Uterus (tissue), 2 donors: ENCODE results near the gene PCK1.

Source experiments
- POLR2A ChIP-seq, 2 donors: fragments of 450-650 bp; IDR thresholded peaks; one replicate each; pipeline ENCODE4 v1.6.1; 2016; ENCODE audit warnings: antibody characterized with exemption in 2 of 2, mild to moderate bottlenecking in 1 of 2, moderate library complexity in 1 of 2
- TF ChIP-seq, protein P1 (sequence below), 4 experiments: fragments of 200-600 bp in 2 of 4; fragments of 450-650 bp in 2 of 4; sonication (generic) in 2 of 4; IDR thresholded peaks; one replicate each; pipeline ENCODE4 v1.5.1; 2016 to 2019; ENCODE audit warnings: antibody characterized with exemption in 4 of 4, mild to moderate bottlenecking in 2 of 4, moderate library complexity in 1 of 4

DNA sequence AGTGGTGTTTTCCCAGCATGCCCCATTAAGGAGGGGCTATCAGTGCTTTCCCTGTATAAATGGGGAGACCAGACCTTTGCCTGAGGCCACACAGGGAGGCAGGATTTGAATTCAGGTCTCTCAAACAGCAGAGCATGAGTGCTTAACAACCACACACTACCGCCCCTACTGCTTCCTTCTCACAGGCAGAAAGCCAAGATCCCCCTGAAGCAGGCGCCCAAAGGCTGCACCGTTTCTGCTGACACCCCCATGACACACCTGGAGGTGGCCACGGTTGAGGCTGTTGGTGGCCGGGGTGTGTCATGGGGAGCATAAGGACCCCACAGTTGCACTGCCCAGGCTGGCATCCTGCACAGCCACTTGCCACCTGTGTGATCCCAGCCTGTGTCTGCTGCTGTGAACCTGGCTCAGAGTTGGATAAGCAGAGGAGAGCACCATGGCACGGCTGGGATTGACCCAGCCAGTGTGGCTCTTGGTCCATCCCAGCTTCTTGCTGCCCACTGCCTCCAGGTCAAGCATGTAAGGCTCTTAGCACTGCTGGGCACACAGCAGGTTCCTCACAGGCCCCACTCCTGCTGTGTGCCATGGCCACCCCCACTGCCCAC is 28.3 kb downstream of the PCK1 start:
- TF ChIP-seq POLR2A (IDR thresholded peaks at IDR 0.05), result no peak
- TF ChIP-seq, protein P1, sequence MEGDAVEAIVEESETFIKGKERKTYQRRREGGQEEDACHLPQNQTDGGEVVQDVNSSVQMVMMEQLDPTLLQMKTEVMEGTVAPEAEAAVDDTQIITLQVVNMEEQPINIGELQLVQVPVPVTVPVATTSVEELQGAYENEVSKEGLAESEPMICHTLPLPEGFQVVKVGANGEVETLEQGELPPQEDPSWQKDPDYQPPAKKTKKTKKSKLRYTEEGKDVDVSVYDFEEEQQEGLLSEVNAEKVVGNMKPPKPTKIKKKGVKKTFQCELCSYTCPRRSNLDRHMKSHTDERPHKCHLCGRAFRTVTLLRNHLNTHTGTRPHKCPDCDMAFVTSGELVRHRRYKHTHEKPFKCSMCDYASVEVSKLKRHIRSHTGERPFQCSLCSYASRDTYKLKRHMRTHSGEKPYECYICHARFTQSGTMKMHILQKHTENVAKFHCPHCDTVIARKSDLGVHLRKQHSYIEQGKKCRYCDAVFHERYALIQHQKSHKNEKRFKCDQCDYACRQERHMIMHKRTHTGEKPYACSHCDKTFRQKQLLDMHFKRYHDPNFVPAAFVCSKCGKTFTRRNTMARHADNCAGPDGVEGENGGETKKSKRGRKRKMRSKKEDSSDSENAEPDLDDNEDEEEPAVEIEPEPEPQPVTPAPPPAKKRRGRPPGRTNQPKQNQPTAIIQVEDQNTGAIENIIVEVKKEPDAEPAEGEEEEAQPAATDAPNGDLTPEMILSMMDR (IDR thresholded peaks at IDR 0.05), result no peak
